Measurements from ENCODE around the gene RAB36. TPM values are rescaled to one million over a fixed set of nuclear protein-coding genes. Genes with fewer than 3 reads are reported as not detected.

RAB36 gene
- total and polyA plus RNA-seq, 10 donors = 1.0 to 3.7 (median 1.6) TPM

GRCh38 chr22:23137905-23138561, 7.2 kb upstream of the RAB36 start:
- no peak for DNase-seq
- Histone ChIP-seq H3K4me3 (peak overlapping the region in 1 of 8 donors; percentile 38), H3K36me3 (no peaks in the 10 kb centered on the region), H3K27ac (peak overlapping the region; percentile 30 to 89 (median 80)), H3K27me3 (replicated peaks in 1 of 7) (no peaks in the 10 kb centered on the region), H3K9me3 (no peaks in the 10 kb centered on the region), H3K4me1 (peaks cover 22 to 78% (median 66%) of the 10 kb centered on the region in 6 donors)
- no peak for TF ChIP-seq CTCF (IDR thresholded peaks at IDR 0.05 in 8 of 11, conservative IDR thresholded peaks at IDR 0.05 in 3 of 11)
- peak in 1 of 3 donors; percentile 85 for TF ChIP-seq POLR2AphosphoS5 (IDR thresholded peaks at IDR 0.05)
- no peak for TF ChIP-seq POLR2A (IDR thresholded peaks at IDR 0.05)
- intact Hi-C loops (cut with DNase I; ENCODE audit: low total_unique reads) = no loop called here
- WGBS, 5 donors = 40 to 45% (median 40%) methylated on average over 5 of the region's 5 CpGs

GRCh38 chr22:23138584-23139435, 6.5 kb upstream of the RAB36 start:
- no peak for DNase-seq
- peaks cover 22 to 86% (median 68%) of the 10 kb centered on the region in 6 donors for H3K4me1 ChIP-seq
- H3K4me3 ChIP-seq = peak overlapping the region in 1 of 8 donors; percentile 38
- TF ChIP-seq POLR2AphosphoS5 (IDR thresholded peaks at IDR 0.05) = no peak
- no peak for TF ChIP-seq CTCF (IDR thresholded peaks at IDR 0.05 in 8 of 11, conservative IDR thresholded peaks at IDR 0.05 in 3 of 11)
- no peak for TF ChIP-seq POLR2A (IDR thresholded peaks at IDR 0.05)
- H3K27me3 ChIP-seq (replicated peaks in 1 of 7) = no peaks in the 10 kb centered on the region
- no peaks in the 10 kb centered on the region for H3K9me3 ChIP-seq
- 82 to 90% (median 89%) methylated on average over 12 of the region's 12 CpGs for WGBS, 5 donors
- H3K36me3 ChIP-seq = no peaks in the 10 kb centered on the region
- intact Hi-C loops (cut with DNase I; ENCODE audit: low total_unique reads) = no loop called here
- peak overlapping the region; percentile 30 to 89 (median 80) for H3K27ac ChIP-seq

- intact Hi-C loops (cut with DNase I; ENCODE audit: low total_unique reads) = no loop called here
Measured at GRCh38 chr22:23140385-23140784, 4.9 kb upstream of the RAB36 start.

More at GRCh38 chr22:23140385-23140784, 4.9 kb upstream of the RAB36 start:
- peak overlapping the region in 1 of 8 donors; percentile 42 for H3K27ac ChIP-seq
- no peak overlapping the region for H3K4me3 ChIP-seq
- no peaks in the 10 kb centered on the region for H3K27me3 ChIP-seq (replicated peaks in 1 of 7)
- no peak for DNase-seq
- H3K36me3 ChIP-seq = no peaks in the 10 kb centered on the region
- H3K4me1 ChIP-seq = peaks cover 32 to 99% (median 82%) of the 10 kb centered on the region in 6 donors
- H3K9me3 ChIP-seq = no peaks in the 10 kb centered on the region
- TF ChIP-seq POLR2AphosphoS5 (IDR thresholded peaks at IDR 0.05) (no peak), POLR2A (IDR thresholded peaks at IDR 0.05) (no peak), CTCF (IDR thresholded peaks at IDR 0.05 in 8 of 11, conservative IDR thresholded peaks at IDR 0.05 in 3 of 11) (no peak)

Data from spleen (tissue), 11 donors.